ENCODE results near the gene MYRF. TPM values are rescaled to one million over a fixed set of nuclear protein-coding genes. Genes with fewer than 3 reads are reported as not detected.

MYRF gene
- 1.9 and 5.8 TPM in 2 replicates for total RNA-seq (ENCODE audit: low replicate concordance)

DNA sequence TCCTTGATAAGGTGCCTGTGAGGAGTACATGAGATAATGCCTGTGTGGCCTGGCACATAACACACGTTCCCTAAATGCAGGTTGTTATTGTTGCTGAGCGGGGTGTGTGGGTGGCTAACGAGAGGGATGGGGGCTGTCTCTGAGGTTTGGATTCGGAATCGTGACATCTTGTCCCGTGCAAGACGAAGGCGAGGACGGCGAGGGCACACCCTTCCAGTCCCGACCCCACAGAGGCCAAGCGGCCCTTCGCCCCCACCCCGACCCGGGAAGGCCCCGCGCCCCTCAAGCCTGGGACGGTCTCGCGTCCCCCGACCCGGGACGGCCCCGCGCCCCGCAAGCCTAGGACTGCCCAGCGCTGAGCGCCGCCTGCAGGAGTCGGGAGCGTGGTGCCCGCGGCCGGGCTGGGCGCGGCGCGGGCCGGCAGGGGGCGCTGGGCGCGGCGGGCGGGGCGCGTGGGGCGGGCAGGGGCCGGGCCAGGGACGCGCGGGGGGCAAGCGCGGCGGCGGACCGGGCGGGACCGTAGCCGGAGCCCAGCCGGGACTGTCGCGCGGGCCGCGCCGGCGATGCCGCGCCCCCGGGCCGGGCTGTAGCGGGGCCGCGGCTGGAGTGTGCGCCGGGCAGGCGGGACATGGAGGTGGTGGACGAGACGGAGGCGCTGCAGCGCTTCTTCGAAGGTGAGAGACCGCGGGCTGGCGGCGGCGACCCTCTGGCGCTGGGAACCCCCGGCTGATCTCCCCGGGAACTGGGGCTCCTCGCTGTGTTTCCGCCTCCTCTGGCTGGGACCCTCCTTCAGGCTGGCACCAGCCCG lies at the start of gene MYRF:
TSS of gene MYRF (plus strand) at position 520 of the 808 bp plus-strand sequence. CDS start at position 629, 109 bp downstream.
- no peak within 1 kb of the TSS for H3K9ac ChIP-seq
- TF ChIP-seq EZH2phosphoT487 (IDR thresholded peaks at IDR 0.05), result no peak
- peak; percentile 21 for TF ChIP-seq EZH2 (IDR thresholded peaks at IDR 0.05)
- peak; percentile 57 for TF ChIP-seq CTCF (IDR thresholded peaks at IDR 0.05)
- peak within 1 kb of the TSS; percentile 85 for H3K4me3 Mint-ChIP-seq
- peak within 1 kb of the TSS; percentile 59 for H3K4me3 ChIP-seq
- H2AFZ ChIP-seq (replicated peaks), result peak within 1 kb of the TSS; percentile 82
- H3K9me3 Mint-ChIP-seq, result no peaks in the 10 kb centered on the region
- H3F3A ChIP-seq (ENCODE audit: low read depth), result peaks cover 13% of the 10 kb centered on the region
- H4K20me1 ChIP-seq (ENCODE audit: low read depth), result no peaks in the 10 kb centered on the region
- H3K36me3 Mint-ChIP-seq, result no peaks in the 10 kb centered on the region
- peak within 1 kb of the TSS; percentile 89 for H3K4me2 ChIP-seq
- no peaks in the 10 kb centered on the region for H3K79me2 ChIP-seq (ENCODE audit: low read depth)
- H3K27ac ChIP-seq, result no peak within 1 kb of the TSS
- no peaks in the 10 kb centered on the region for H3K9me3 ChIP-seq (ENCODE audit: low read depth)
- H3K4me1 Mint-ChIP-seq, result peaks cover 44% of the 10 kb centered on the region
- H3K4me1 ChIP-seq, result peaks cover 20% of the 10 kb centered on the region
- H3K36me3 ChIP-seq, result no peaks in the 10 kb centered on the region
- peaks cover 27% of the 10 kb centered on the region for H3K27me3 Mint-ChIP-seq (ENCODE audit: insufficient read depth, low read depth)
- peak; percentile 88 for DNase-seq (ENCODE audit: low spot score)
- H3K27me3 ChIP-seq, result peaks cover 33% of the 10 kb centered on the region
- H3K27ac Mint-ChIP-seq, result peak within 1 kb of the TSS; percentile 63

GRCh38 chr11:61702701-61703312 lies 49.6 kb upstream of the MYRF start:
- Histone ChIP-seq H3K4me3 (no peak overlapping the region), H3K4me1 (peaks cover 7% of the 10 kb centered on the region), H3K9ac (no peak overlapping the region), H3K27me3 (no peaks in the 10 kb centered on the region), H3K79me2 (ENCODE audit: low read depth) (no peaks in the 10 kb centered on the region), H2AFZ (replicated peaks) (no peak overlapping the region), H3K36me3 (no peaks in the 10 kb centered on the region), H3F3A (ENCODE audit: low read depth) (no peaks in the 10 kb centered on the region), H3K9me3 (ENCODE audit: low read depth) (no peaks in the 10 kb centered on the region), H3K27ac (no peak overlapping the region), H4K20me1 (ENCODE audit: low read depth) (no peaks in the 10 kb centered on the region), H3K4me2 (no peak overlapping the region)
- no peak overlapping the region for H3K27ac Mint-ChIP-seq
- no peaks in the 10 kb centered on the region for H3K36me3 Mint-ChIP-seq
- no peak for TF ChIP-seq EZH2phosphoT487 (IDR thresholded peaks at IDR 0.05)
- no peak for TF ChIP-seq CTCF (IDR thresholded peaks at IDR 0.05)
- TF ChIP-seq EZH2 (IDR thresholded peaks at IDR 0.05), result no peak
- no peaks in the 10 kb centered on the region for H3K9me3 Mint-ChIP-seq
- peaks cover 8% of the 10 kb centered on the region for H3K4me1 Mint-ChIP-seq
- DNase-seq (ENCODE audit: low spot score), result no peak
- no peak overlapping the region for H3K4me3 Mint-ChIP-seq
- peaks cover 3% of the 10 kb centered on the region for H3K27me3 Mint-ChIP-seq (ENCODE audit: insufficient read depth, low read depth)

- Histone ChIP-seq H3F3A (ENCODE audit: low read depth) (no peaks in the 10 kb centered on the region), H3K27me3 (no peaks in the 10 kb centered on the region), H3K27ac (no peak overlapping the region), H3K9ac (no peak overlapping the region), H3K4me3 (no peak overlapping the region), H4K20me1 (ENCODE audit: low read depth) (no peaks in the 10 kb centered on the region), H3K4me2 (no peak overlapping the region), H2AFZ (replicated peaks) (no peak overlapping the region), H3K36me3 (no peaks in the 10 kb centered on the region), H3K79me2 (ENCODE audit: low read depth) (no peaks in the 10 kb centered on the region), H3K9me3 (ENCODE audit: low read depth) (no peaks in the 10 kb centered on the region), H3K4me1 (peaks cover 12% of the 10 kb centered on the region)
- peaks cover 3% of the 10 kb centered on the region for H3K27me3 Mint-ChIP-seq (ENCODE audit: insufficient read depth, low read depth)
- no peak for TF ChIP-seq CTCF (IDR thresholded peaks at IDR 0.05)
- TF ChIP-seq EZH2 (IDR thresholded peaks at IDR 0.05), result no peak
- TF ChIP-seq EZH2phosphoT487 (IDR thresholded peaks at IDR 0.05), result no peak
- H3K36me3 Mint-ChIP-seq, result no peaks in the 10 kb centered on the region
- peak overlapping the region; percentile 83 for H3K27ac Mint-ChIP-seq
- DNase-seq (ENCODE audit: low spot score), result no peak
- no peaks in the 10 kb centered on the region for H3K9me3 Mint-ChIP-seq
- H3K4me3 Mint-ChIP-seq, result no peak overlapping the region
- H3K4me1 Mint-ChIP-seq, result peaks cover 8% of the 10 kb centered on the region
Measured at GRCh38 chr11:61704838-61705237, 47.6 kb upstream of the MYRF start.

Data from neural progenitor cell (in vitro differentiated cells).